Adrenal gland (tissue), 12 donors: ENCODE measurements around the gene LAMA2. TPM values are rescaled to one million over a fixed set of nuclear protein-coding genes. Genes with fewer than 3 reads are reported as not detected.

ENCODE experiments used
- DNase-seq, 7 donors: peaks; one replicate each; pipeline ENCODE4 v3.0.0-alpha.2; 2019 to 2020
- H3K27ac ChIP-seq, 5 donors: fragments of 200-600 bp; sonication (generic) in 4 of 5; 1 replicate in 3 of 5; 2 replicates in 2 of 5; pipeline versions ENCODE4 v1.5.1 to v1.8.0; 2016 to 2020; ENCODE audit warnings: mild to moderate bottlenecking in 1 of 5
- H3K27me3 ChIP-seq: fragments of 200-600 bp; 2 replicates; pipeline ENCODE4 v1.8.0; 2021
- H3K36me3 ChIP-seq, 2 donors: fragments of 200-600 bp; replicated peaks in 1 of 2; 1 replicate in 1 of 2; 2 replicates in 1 of 2; pipeline versions ENCODE4 v1.5.1 to v1.8.0; 2018 to 2022
- H3K4me1 ChIP-seq, 2 donors: fragments of 200-600 bp; replicated peaks in 1 of 2; 1 replicate in 1 of 2; 2 replicates in 1 of 2; pipeline versions ENCODE4 v1.5.1 to v1.8.0; 2018 to 2021
- H3K4me3 ChIP-seq, 4 donors: fragments of 200-600 bp; sonication (generic) in 3 of 4; one replicate each; pipeline ENCODE4 v1.5.1; 2016 to 2018
- H3K9me3 ChIP-seq, 3 donors: fragments of 200-600 bp; sonication (generic) in 1 of 3; replicated peaks in 1 of 3; 1 replicate in 2 of 3; 2 replicates in 1 of 3; pipeline versions ENCODE4 v1.5.1 to v1.8.0; 2016 to 2021
- POLR2A ChIP-seq, 2 donors: fragments of 450-650 bp; IDR thresholded peaks; one replicate each; pipeline ENCODE4 v1.6.1; 2017; ENCODE audit warnings: antibody characterized with exemption in 2 of 2, mild to moderate bottlenecking in 2 of 2, moderate library complexity in 1 of 2
- WGBS, 4 donors: extraction: QIAGEN DNeasy Blood & Tissue Kit in 2 of 4; methylation state at CpG; one replicate each; pipeline versions ENCODE4 v1.1.5 to v1.1.7; 2013 to 2017; 5-methylcytosine and 5-hydroxymethylcytosine counted together
- intact Hi-C, 2 donors: fragments of 100-400 bp; cut with DNase I; formaldehyde crosslinking; loops; one replicate each; pipeline versions ENCODE4 v1.14.1 to v1.15.0; 2022 to 2023
- polyA plus RNA-seq, 3 donors: library from polyadenylated mRNA; stranded (reverse); fragments of 200-250 nt in 2 of 3; fragments of 350-450 nt in 1 of 3; fragmentation: Illumina TruSeq in 1 of 3; extraction: RNeasy Lipid Tissue Mini Kit (QIAGEN cat#74804) in 1 of 3; gene quantifications; one replicate each; pipeline ENCODE4 v1.2.3, GENCODE V29; 2013 to 2014
- total RNA-seq, 9 donors: library from RNA; depleted of rRNA in 4 of 9; stranded (reverse); fragments of >200 nt in 4 of 9; fragments of 120-200 nt in 1 of 9; fragmentation: NEBNext Ultra II Directional in 1 of 9; extraction: Animal tissue kit (Norgen Biotek cat#: 25700) in 1 of 9; gene quantifications; one replicate each; pipeline versions ENCODE4 v1.1.0 to v1.2.4, GENCODE V29; 2013 to 2023
- TF ChIP-seq, protein P1 (sequence below), 6 experiments: fragments of 450-650 bp in 4 of 6; fragments of 200-600 bp in 2 of 6; sonication (generic) in 1 of 6; IDR thresholded peaks; 1 replicate in 5 of 6; 2 replicates in 1 of 6; pipeline versions ENCODE4 v1.5.1 to v1.8.0; 2016 to 2021; ENCODE audit warnings: antibody characterized with exemption in 6 of 6, mild to moderate bottlenecking in 2 of 6, moderate library complexity in 1 of 6
- donor health status: healthy with polysubstance abuse.
- donor health status: Bipolar disorder and iron deficiency.
- donor health status: DM: yes; HTN: yes; CAD: no.
- donor health status: DM: no; HTN: no; CAD: no.
- donor health status: DM: no; HTN: no; CAD: no.
- donor health status: DM: yes; HTN: yes; CAD: no.

LAMA2 gene
- total and polyA plus RNA-seq, 12 donors = 5.8 to 105 (median 38.9) TPM

DNA sequence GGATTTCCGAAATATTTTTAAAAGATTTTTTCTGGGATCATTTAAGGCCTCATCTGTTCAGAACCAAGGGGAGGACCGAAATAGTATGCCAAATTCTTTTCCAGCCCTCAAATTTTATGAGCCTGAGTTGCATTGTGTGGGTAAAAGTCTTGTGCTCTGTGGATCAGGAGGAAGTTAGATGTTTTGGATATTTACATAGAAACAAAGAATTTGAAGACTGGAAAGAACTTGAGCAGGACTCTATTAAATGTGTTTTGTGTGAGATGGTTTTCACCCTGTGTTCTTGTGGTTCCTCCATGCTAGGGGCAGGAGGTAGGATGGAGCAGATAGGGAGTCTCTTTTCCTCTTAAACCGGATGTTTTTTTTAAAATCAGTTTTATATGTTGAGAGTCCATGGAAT, 329.1 kb downstream of the LAMA2 start:
- Histone ChIP-seq H3K4me1 (no peaks in the 10 kb centered on the region), H3K27ac (no peak overlapping the region), H3K9me3 (peaks cover 0 to 3% (median 0%) of the 10 kb centered on the region in 3 donors), H3K36me3 (no peaks in the 10 kb centered on the region), H3K4me3 (no peak overlapping the region), H3K27me3 (no peaks in the 10 kb centered on the region)
- intact Hi-C loops = no loop called here
- 59 to 67% (median 60%) methylated on average over 3 of the region's 3 CpGs for WGBS, 4 donors
- no peak for TF ChIP-seq POLR2A (IDR thresholded peaks at IDR 0.05)
- TF ChIP-seq, protein P1, sequence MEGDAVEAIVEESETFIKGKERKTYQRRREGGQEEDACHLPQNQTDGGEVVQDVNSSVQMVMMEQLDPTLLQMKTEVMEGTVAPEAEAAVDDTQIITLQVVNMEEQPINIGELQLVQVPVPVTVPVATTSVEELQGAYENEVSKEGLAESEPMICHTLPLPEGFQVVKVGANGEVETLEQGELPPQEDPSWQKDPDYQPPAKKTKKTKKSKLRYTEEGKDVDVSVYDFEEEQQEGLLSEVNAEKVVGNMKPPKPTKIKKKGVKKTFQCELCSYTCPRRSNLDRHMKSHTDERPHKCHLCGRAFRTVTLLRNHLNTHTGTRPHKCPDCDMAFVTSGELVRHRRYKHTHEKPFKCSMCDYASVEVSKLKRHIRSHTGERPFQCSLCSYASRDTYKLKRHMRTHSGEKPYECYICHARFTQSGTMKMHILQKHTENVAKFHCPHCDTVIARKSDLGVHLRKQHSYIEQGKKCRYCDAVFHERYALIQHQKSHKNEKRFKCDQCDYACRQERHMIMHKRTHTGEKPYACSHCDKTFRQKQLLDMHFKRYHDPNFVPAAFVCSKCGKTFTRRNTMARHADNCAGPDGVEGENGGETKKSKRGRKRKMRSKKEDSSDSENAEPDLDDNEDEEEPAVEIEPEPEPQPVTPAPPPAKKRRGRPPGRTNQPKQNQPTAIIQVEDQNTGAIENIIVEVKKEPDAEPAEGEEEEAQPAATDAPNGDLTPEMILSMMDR (IDR thresholded peaks at IDR 0.05) = no peak
- DNase-seq = no peak

GRCh38 chr6:129215246-129215645, 332.3 kb downstream of the LAMA2 start:
- no peak for DNase-seq
- no peaks in the 10 kb centered on the region for H3K36me3 ChIP-seq
- TF ChIP-seq, protein P1 (IDR thresholded peaks at IDR 0.05) = no peak
- TF ChIP-seq POLR2A (IDR thresholded peaks at IDR 0.05) = no peak
- H3K4me3 ChIP-seq = no peak overlapping the region
- H3K27me3 ChIP-seq = no peaks in the 10 kb centered on the region
- peaks cover 0 to 3% (median 0%) of the 10 kb centered on the region in 3 donors for H3K9me3 ChIP-seq
- H3K27ac ChIP-seq = no peak overlapping the region
- no peaks in the 10 kb centered on the region for H3K4me1 ChIP-seq
- intact Hi-C loops = no loop called here

DNA sequence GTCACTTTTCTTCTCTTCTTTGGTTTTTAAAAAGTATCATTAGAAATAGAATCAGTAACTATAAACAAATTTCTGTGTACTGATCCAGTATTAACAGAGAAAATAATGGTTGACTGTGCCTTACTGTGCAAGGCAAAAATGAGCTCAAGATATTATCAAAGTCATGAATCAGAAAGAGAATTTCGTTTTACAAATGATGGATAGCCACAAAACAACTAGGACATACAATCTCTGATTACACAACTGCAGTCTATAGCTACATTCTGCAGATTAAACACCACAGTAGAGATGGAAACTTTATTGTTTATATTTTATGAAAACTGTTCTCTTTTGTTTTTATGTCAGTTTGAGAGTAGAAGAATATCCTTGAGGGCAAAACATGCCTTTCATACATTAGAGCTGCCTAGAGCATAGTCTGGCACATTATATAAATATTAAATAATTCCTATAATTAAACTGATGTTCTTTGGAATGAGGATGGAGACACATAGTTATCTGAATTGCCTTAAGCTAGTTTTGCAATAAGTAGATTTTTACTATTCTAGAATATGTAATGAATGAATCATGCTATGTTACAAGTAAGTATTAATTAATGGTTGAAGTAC, 333.1 kb downstream of the LAMA2 start:
- Histone ChIP-seq H3K4me1 (no peaks in the 10 kb centered on the region), H3K27me3 (no peaks in the 10 kb centered on the region), H3K4me3 (no peak overlapping the region), H3K36me3 (no peaks in the 10 kb centered on the region), H3K9me3 (peaks cover 0 to 3% (median 0%) of the 10 kb centered on the region in 3 donors), H3K27ac (no peak overlapping the region)
- no peak for TF ChIP-seq POLR2A (IDR thresholded peaks at IDR 0.05)
- TF ChIP-seq, protein P1 (IDR thresholded peaks at IDR 0.05) = no peak
- DNase-seq = no peak
- WGBS, 4 donors = 12 to 20% (median 16%) methylated on average over 1 of the region's 1 CpG
- intact Hi-C loops = no loop called here

- peaks cover 0 to 3% (median 0%) of the 10 kb centered on the region in 3 donors for H3K9me3 ChIP-seq
- H3K4me1 ChIP-seq = no peaks in the 10 kb centered on the region
- no peaks in the 10 kb centered on the region for H3K27me3 ChIP-seq
- no peaks in the 10 kb centered on the region for H3K36me3 ChIP-seq
- H3K4me3 ChIP-seq = no peak overlapping the region
- no peak for DNase-seq
- TF ChIP-seq POLR2A (IDR thresholded peaks at IDR 0.05) = no peak
- TF ChIP-seq, protein P1 (IDR thresholded peaks at IDR 0.05) = no peak
- intact Hi-C loops = no loop called here
- no peak overlapping the region for H3K27ac ChIP-seq
Measured at GRCh38 chr6:129217701-129218100, 334.8 kb downstream of the LAMA2 start.
